Parathyroid adenoma (tissue), 2 donors: ENCODE results near the gene TMEM144.

Source experiments
- H2AFZ ChIP-seq: fragments of 300-600 bp; sonication (generic); one replicate; pipeline ENCODE4 v1.7.0; 2017; ENCODE audit warnings: antibody characterized with exemption, mild to moderate bottlenecking
- H3K27ac ChIP-seq: fragments of 300-600 bp; sonication (generic); one replicate; pipeline ENCODE4 v1.7.0; 2017
- H3K27me3 ChIP-seq: fragments of 300-600 bp; sonication (generic); one replicate; pipeline ENCODE4 v1.7.0; 2017; ENCODE audit warnings: low read length; ENCODE audit not compliant: control insufficient read depth, insufficient read depth
- H3K36me3 ChIP-seq: fragments of 300-600 bp; sonication (generic); one replicate; pipeline ENCODE4 v1.7.0; 2017; ENCODE audit warnings: low read length; ENCODE audit not compliant: control insufficient read depth, insufficient read depth
- H3K4me1 ChIP-seq: fragments of 300-600 bp; sonication (generic); one replicate; pipeline ENCODE4 v1.7.0; 2017; ENCODE audit warnings: control low read depth
- H3K4me2 ChIP-seq: fragments of 300-600 bp; sonication (generic); one replicate; pipeline ENCODE4 v1.7.0; 2017; ENCODE audit warnings: low read length
- H3K4me3 ChIP-seq: fragments of 300-600 bp; sonication (generic); one replicate; pipeline ENCODE4 v1.7.0; 2017; ENCODE audit warnings: low read depth, low read length
- H3K79me2 ChIP-seq: fragments of 300-600 bp; sonication (generic); one replicate; pipeline ENCODE4 v1.7.0; 2017; ENCODE audit warnings: control low read depth
- H3K9ac ChIP-seq: fragments of 300-600 bp; sonication (generic); one replicate; pipeline ENCODE4 v1.7.0; 2017; ENCODE audit warnings: mild to moderate bottlenecking
- H3K9me3 ChIP-seq: fragments of 300-600 bp; sonication (generic); one replicate; pipeline ENCODE4 v1.7.0; 2017; ENCODE audit warnings: low read length; ENCODE audit not compliant: control insufficient read depth
- TF ChIP-seq, protein P1 (sequence below): fragments of 300-600 bp; sonication (generic); IDR thresholded peaks from one replicate; pipeline ENCODE4 v1.7.0; 2017; ENCODE audit warnings: antibody characterized with exemption, mild to moderate bottlenecking
- donor health status: primary hyperparathyroidism.

The TMEM144 gene

DNA sequence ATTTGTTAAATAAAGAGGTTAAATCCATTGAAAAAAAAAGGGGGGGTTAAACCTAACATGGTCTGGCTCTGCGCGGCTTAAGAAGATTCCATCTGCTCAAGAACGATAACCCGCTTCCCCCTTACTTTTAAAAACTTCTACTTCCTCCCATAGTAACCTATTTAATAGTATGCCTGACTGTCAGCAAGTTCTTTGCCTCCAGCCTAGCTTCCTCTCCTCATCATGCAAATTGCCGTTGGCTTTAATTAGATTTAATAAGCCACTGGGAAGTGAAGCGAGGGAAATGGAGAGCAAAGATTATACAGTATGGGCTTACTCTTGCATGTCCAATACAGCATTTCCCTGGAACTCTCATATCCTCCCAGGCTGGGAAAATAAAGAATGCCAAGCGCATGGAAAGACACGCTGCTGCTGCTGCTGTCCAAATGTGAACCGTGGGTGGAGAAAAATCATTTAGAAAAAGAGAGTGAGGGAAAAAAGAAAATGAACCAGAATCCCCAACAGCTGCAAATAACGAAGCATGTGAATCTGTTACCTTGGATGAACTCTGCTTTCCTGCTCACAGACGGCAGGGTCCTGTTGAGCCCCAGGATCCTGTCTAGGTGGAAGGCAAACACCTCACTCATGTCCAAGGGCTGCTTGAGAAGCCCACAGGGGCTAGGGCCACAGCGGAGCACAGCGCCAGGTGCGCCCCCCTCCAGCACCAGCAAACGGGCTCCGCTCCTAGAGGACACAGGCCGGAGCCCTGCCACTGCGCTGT lies 40.2 kb upstream of the TMEM144 start:
- Histone ChIP-seq H3K9ac (no peak overlapping the region), H3K9me3 (no peaks in the 10 kb centered on the region), H2AFZ (no peak overlapping the region), H3K27ac (peak overlapping the region; percentile 22), H3K4me2 (no peak overlapping the region), H3K36me3 (no peaks in the 10 kb centered on the region), H3K4me3 (peak overlapping the region; percentile 31), H3K27me3 (no peaks in the 10 kb centered on the region), H3K4me1 (no peaks in the 10 kb centered on the region), H3K79me2 (no peaks in the 10 kb centered on the region)
- TF ChIP-seq, protein P1, sequence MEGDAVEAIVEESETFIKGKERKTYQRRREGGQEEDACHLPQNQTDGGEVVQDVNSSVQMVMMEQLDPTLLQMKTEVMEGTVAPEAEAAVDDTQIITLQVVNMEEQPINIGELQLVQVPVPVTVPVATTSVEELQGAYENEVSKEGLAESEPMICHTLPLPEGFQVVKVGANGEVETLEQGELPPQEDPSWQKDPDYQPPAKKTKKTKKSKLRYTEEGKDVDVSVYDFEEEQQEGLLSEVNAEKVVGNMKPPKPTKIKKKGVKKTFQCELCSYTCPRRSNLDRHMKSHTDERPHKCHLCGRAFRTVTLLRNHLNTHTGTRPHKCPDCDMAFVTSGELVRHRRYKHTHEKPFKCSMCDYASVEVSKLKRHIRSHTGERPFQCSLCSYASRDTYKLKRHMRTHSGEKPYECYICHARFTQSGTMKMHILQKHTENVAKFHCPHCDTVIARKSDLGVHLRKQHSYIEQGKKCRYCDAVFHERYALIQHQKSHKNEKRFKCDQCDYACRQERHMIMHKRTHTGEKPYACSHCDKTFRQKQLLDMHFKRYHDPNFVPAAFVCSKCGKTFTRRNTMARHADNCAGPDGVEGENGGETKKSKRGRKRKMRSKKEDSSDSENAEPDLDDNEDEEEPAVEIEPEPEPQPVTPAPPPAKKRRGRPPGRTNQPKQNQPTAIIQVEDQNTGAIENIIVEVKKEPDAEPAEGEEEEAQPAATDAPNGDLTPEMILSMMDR = no peak

DNA sequence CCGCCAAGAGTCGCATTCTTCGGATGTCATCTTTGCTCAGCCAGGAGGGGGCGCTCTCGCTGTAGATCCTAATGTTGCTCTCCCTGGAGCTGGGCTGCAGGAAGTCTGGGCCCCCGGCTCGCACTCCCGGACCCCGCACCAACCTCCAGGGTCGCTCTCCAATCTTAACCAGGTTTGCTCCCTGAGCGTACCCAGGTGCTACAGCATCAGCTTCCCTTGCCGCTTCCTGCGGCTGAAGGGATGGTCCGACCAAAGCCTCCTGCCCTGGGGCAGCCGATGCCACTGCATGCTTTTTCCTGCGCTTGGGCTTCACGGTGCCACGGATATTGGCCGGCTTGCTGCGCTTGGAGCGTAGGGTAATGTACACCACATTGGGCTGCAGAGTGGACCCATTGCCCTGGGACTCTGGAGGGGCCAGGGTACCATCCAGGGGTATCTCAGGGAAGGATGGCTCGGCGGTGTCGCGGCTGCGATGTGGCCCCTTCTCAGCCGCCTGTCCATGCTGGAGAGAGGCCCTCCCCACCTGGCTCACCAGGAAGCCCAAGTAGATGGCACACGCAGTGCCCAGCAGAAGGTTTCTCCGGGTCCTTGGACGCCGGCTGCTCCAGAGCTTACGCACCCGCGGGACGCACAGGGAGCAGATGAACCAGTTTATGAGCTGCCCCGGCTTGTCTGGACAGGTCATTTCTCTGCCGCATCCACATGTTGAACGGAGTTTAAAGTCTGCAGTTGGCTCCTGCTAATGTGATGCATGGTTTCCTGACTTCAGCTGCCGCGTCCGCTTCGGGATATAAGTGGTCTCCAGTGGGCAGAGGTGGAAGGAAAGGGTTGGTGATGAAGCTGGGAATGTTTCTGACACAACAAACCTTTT lies 39.4 kb upstream of the TMEM144 start:
- no peak overlapping the region for H2AFZ ChIP-seq
- peak overlapping the region; percentile 52 for H3K4me3 ChIP-seq
- no peaks in the 10 kb centered on the region for H3K79me2 ChIP-seq
- peak overlapping the region; percentile 57 for H3K27ac ChIP-seq
- H3K36me3 ChIP-seq = no peaks in the 10 kb centered on the region
- no peak overlapping the region for H3K9ac ChIP-seq
- TF ChIP-seq, protein P1 = peak; percentile 10
- no peaks in the 10 kb centered on the region for H3K27me3 ChIP-seq
- H3K4me2 ChIP-seq = peak overlapping the region; percentile 26
- H3K4me1 ChIP-seq = no peaks in the 10 kb centered on the region
- no peaks in the 10 kb centered on the region for H3K9me3 ChIP-seq

DNA sequence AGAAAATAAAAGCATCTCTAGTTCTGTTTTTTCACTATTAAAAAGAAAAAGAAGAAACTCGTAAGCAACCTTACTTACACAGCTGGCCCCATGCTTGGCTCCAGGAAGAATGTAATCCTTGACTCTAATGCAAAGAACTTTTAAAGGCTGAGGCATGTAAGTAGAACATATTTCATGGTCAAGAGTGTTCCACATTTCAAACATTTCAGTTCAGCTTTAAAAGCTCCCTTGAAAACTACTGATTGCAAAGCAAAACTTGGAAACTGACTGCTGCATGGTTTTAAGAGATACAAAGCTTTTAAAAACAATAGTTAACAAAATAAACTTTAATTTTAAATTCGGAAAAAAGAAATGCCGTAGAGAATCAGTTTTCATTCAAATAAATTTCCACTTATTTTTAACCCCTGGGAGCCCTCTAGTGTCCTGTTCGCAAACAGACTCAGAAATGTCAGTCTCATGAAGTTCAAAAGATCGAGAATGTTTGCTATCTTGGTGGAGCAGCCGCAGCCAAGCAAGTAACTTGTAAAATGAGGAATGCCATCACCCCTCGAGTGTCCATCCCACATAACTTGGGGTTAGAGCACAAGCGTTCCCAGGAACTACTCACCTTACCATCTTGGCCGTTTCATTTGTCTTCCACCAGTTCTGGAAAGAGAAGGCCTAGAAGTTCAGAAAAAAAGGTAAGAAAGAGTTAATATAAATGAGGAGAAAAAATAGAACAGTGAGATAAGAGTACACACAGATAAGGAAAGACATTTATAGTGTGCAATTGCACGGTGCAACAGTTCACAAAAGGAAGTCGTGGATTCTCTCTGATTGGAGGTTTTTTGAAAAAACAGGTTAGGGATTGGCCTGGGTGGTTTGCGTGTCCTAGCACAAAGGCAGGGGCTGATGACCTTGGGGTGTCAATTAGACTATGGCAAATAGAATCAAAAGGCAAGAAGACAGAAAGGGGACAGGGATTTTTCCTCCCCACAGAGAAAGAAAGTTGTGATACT lies 37.7 kb upstream of the TMEM144 start, which contains the start of gene GASK1B:
Gene GASK1B, minus strand, starts transcription at position 765 of the 998 bp plus-strand sequence. CDS start 1,650 bp downstream, outside the sequence.
- peak within 1 kb of the TSS; percentile 25 for H2AFZ ChIP-seq
- H3K36me3 ChIP-seq = no peaks in the 10 kb centered on the region
- no peaks in the 10 kb centered on the region for H3K9me3 ChIP-seq
- H3K79me2 ChIP-seq = no peaks in the 10 kb centered on the region
- H3K4me3 ChIP-seq = peak within 1 kb of the TSS; percentile 52
- H3K9ac ChIP-seq = no peak within 1 kb of the TSS
- peak within 1 kb of the TSS; percentile 28 for H3K4me2 ChIP-seq
- TF ChIP-seq, protein P1 = no peak
- peak within 1 kb of the TSS; percentile 57 for H3K27ac ChIP-seq
- H3K27me3 ChIP-seq = no peaks in the 10 kb centered on the region
- H3K4me1 ChIP-seq = no peaks in the 10 kb centered on the region

DNA sequence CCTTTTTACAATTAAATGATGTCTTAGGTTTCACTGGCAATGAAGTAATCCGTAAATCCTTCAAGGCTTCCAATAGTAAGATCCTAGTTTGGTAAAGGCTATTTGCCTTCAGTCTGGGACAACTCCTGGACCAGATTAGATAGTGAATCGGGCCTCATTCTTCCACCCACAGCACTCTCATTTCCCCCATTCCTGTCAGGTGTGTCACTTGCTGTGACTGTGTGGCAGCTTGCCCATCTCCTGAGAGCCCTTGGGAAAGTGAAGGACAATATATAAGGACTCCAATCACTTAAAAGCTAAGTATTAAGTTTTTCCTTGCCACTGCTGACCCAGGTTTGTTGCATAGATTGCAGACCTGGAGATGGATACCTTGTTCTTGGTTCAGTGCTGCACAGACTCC lies 34.2 kb upstream of the TMEM144 start:
- H3K36me3 ChIP-seq = no peaks in the 10 kb centered on the region
- no peaks in the 10 kb centered on the region for H3K9me3 ChIP-seq
- no peaks in the 10 kb centered on the region for H3K27me3 ChIP-seq
- TF ChIP-seq, protein P1 = no peak
- H3K9ac ChIP-seq = no peak overlapping the region
- H3K4me1 ChIP-seq = no peaks in the 10 kb centered on the region
- no peaks in the 10 kb centered on the region for H3K79me2 ChIP-seq
- no peak overlapping the region for H3K4me2 ChIP-seq
- H3K27ac ChIP-seq = no peak overlapping the region
- no peak overlapping the region for H3K4me3 ChIP-seq
- no peak overlapping the region for H2AFZ ChIP-seq
